ENCODE data around the gene SMIM17.

GRCh38 chr19:56596676-56597075 is 46.3 kb upstream of the SMIM17 start:
- TF ChIP-seq CTCF (conservative IDR thresholded peaks at IDR 0.05; ENCODE audit: low read depth, low read length) (no peak), POLR2A (IDR thresholded peaks at IDR 0.05; ENCODE audit: low read depth, low read length) (no peak), SMC3 (IDR thresholded peaks at IDR 0.05; ENCODE audit: low read depth, low read length) (no peak), MAFK (IDR thresholded peaks at IDR 0.05; ENCODE audit: low read depth, low read length) (no peak)

Measured in IMR-90 (cell line).